PC-9 (cell line): ENCODE data around the gene ERRFI1. TPM values are rescaled to one million over a fixed set of nuclear protein-coding genes. Genes with fewer than 3 reads are reported as not detected.

Source experiments
- BruUV-seq: library from RNA; stranded (reverse); fragments of 400-500 nt; replicated peaks from 2 replicates; lab custom pipeline; 2021; lab: Mats Ljungman, UMichigan
- CTCF ChIA-PET: fragments of 300-600 bp; sonication (Branson Sonifier 250); formaldehyde crosslinking; loops from one replicate; lab custom pipeline; 2022; ENCODE audit warnings: antibody characterized with exemption; lab: Charles Lee
- POLR2A ChIA-PET: fragments of 300-600 bp; sonication (Branson Sonifier 250); formaldehyde crosslinking; loops from one replicate; lab custom pipeline; 2022; ENCODE audit warnings: antibody characterized with exemption; ENCODE audit not compliant: unreplicated experiment; lab: Charles Lee
- DNase-seq, 2 experiments: peaks; one replicate each; pipeline versions ENCODE4 v3.0.0 to v3.0.0-alpha.2; 2015 to 2022; ENCODE audit warnings: mixed read lengths in 1 of 2
- H2AFZ ChIP-seq: fragments of 200-600 bp; sonication (generic); 2 replicates; pipeline ENCODE4 v1.8.1; 2017; ENCODE audit warnings: antibody characterized with exemption
- H3F3A ChIP-seq: fragments of 200-600 bp; sonication (generic); 2 replicates; pipeline ENCODE4 v1.8.1; 2017; ENCODE audit warnings: antibody characterized with exemption, mild to moderate bottlenecking, low read depth; ENCODE audit not compliant: insufficient read depth
- H3K27ac ChIP-seq: fragments of 200-600 bp; sonication (generic); 2 replicates; pipeline ENCODE4 v1.6.1; 2016; ENCODE audit warnings: mixed run types
- H3K27me3 ChIP-seq: fragments of 200-600 bp; sonication (generic); 2 replicates; pipeline ENCODE4 v1.6.1; 2016; ENCODE audit warnings: low read depth, mixed run types; ENCODE audit not compliant: insufficient read depth
- H3K36me3 ChIP-seq: fragments of 200-600 bp; sonication (generic); 2 replicates; pipeline ENCODE4 v1.6.1; 2016; ENCODE audit warnings: low read depth, mixed run types
- H3K4me1 ChIP-seq: fragments of 200-600 bp; sonication (generic); replicated peaks from 2 replicates; pipeline ENCODE4 v1.6.1; 2016; ENCODE audit warnings: mixed run types; ENCODE audit not compliant: insufficient read depth
- H3K4me2 ChIP-seq: fragments of 200-600 bp; sonication (generic); 2 replicates; pipeline ENCODE4 v1.6.1; 2017; ENCODE audit warnings: mixed run types
- H3K4me3 ChIP-seq: fragments of 200-600 bp; sonication (generic); 2 replicates; pipeline ENCODE4 v1.6.1; 2016; ENCODE audit warnings: mixed run types
- H3K79me2 ChIP-seq: fragments of 200-600 bp; sonication (generic); 2 replicates; pipeline ENCODE4 v1.6.1; 2017; ENCODE audit warnings: low read depth, mixed run types
- H3K9me2 ChIP-seq: fragments of 200-600 bp; sonication (generic); 2 replicates; pipeline ENCODE4 v1.8.1; 2017; ENCODE audit warnings: mild to moderate bottlenecking; ENCODE audit not compliant: insufficient read depth
- H3K9me3 ChIP-seq: fragments of 200-600 bp; sonication (generic); 2 replicates; pipeline ENCODE4 v1.8.1; 2016; ENCODE audit warnings: low read depth; ENCODE audit not compliant: insufficient read depth
- H4K20me1 ChIP-seq: fragments of 200-600 bp; sonication (generic); 2 replicates; pipeline ENCODE4 v1.8.1; 2017; ENCODE audit not compliant: insufficient read depth
- EZH2 ChIP-seq: fragments of 200-600 bp; sonication (generic); IDR thresholded peaks from 2 replicates; pipeline ENCODE4 v1.8.0; 2017; ENCODE audit warnings: antibody characterized with exemption, low read depth
- intact Hi-C: fragments of 100-400 bp; cut with micrococcal nuclease; formaldehyde crosslinking; loops from one replicate; pipeline ENCODE4 v1.10.0; 2022; ENCODE audit not compliant: unreplicated experiment
- total RNA-seq: library from RNA; stranded (reverse); gene quantifications from 2 replicates; pipeline ENCODE4 v1.2.3, GENCODE V29; 2021
- TF ChIP-seq, protein P1 (sequence below): fragments of 200-600 bp; sonication (generic); conservative IDR thresholded peaks from 2 replicates; pipeline ENCODE4 v1.6.1; 2017; ENCODE audit warnings: mixed run types, antibody characterized with exemption, mild to moderate bottlenecking, moderate library complexity

ERRFI1 gene
- total RNA-seq, 1 experiment from 2014 or later, result 44.9 TPM

GRCh38 chr1:8027748-8028570 is 1.9 kb upstream of the ERRFI1 start:
- no peak overlapping the region for H2AFZ ChIP-seq
- CTCF ChIA-PET, result interaction anchor here (0.5 to 1.3 kb wide), 7 partner anchors 11 to 699 kb away, joined by 3 to 6 read pairs (median 3); no protein-coding TSS in a partner anchor
- H3K4me1 ChIP-seq, result peaks cover 30% of the 10 kb centered on the region
- H3K27ac ChIP-seq, result peak overlapping the region; percentile 98
- H4K20me1 ChIP-seq, result peaks cover 26% of the 10 kb centered on the region
- TF ChIP-seq, protein P1, sequence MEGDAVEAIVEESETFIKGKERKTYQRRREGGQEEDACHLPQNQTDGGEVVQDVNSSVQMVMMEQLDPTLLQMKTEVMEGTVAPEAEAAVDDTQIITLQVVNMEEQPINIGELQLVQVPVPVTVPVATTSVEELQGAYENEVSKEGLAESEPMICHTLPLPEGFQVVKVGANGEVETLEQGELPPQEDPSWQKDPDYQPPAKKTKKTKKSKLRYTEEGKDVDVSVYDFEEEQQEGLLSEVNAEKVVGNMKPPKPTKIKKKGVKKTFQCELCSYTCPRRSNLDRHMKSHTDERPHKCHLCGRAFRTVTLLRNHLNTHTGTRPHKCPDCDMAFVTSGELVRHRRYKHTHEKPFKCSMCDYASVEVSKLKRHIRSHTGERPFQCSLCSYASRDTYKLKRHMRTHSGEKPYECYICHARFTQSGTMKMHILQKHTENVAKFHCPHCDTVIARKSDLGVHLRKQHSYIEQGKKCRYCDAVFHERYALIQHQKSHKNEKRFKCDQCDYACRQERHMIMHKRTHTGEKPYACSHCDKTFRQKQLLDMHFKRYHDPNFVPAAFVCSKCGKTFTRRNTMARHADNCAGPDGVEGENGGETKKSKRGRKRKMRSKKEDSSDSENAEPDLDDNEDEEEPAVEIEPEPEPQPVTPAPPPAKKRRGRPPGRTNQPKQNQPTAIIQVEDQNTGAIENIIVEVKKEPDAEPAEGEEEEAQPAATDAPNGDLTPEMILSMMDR, result no peak
- TF ChIP-seq EZH2, result no peak
- H3K27me3 ChIP-seq, result no peaks in the 10 kb centered on the region
- TSS peak; percentile 67 for BruUV-seq
- H3K9me3 ChIP-seq, result no peaks in the 10 kb centered on the region
- peaks cover 43% of the 10 kb centered on the region for H3F3A ChIP-seq
- peak; percentile 37 to 90 for DNase-seq
- POLR2A ChIA-PET, result interaction anchor here (0.5 to 1.2 kb wide), 18 partner anchors 10 to 675 kb away, joined by 3 to 11 read pairs (median 5); partner anchors contain the start of gene PARK7
- peak overlapping the region; percentile 93 for H3K4me2 ChIP-seq
- H3K36me3 ChIP-seq, result peaks cover 24% of the 10 kb centered on the region
- H3K79me2 ChIP-seq, result peaks cover 52% of the 10 kb centered on the region
- intact Hi-C loops, result loop anchor here (1.0 to 5.0 kb wide), 9 partner anchors 11 to 315 kb away; no protein-coding TSS in a partner anchor
- H3K9me2 ChIP-seq, result no peaks in the 10 kb centered on the region
- H3K4me3 ChIP-seq, result peak overlapping the region; percentile 71

DNA sequence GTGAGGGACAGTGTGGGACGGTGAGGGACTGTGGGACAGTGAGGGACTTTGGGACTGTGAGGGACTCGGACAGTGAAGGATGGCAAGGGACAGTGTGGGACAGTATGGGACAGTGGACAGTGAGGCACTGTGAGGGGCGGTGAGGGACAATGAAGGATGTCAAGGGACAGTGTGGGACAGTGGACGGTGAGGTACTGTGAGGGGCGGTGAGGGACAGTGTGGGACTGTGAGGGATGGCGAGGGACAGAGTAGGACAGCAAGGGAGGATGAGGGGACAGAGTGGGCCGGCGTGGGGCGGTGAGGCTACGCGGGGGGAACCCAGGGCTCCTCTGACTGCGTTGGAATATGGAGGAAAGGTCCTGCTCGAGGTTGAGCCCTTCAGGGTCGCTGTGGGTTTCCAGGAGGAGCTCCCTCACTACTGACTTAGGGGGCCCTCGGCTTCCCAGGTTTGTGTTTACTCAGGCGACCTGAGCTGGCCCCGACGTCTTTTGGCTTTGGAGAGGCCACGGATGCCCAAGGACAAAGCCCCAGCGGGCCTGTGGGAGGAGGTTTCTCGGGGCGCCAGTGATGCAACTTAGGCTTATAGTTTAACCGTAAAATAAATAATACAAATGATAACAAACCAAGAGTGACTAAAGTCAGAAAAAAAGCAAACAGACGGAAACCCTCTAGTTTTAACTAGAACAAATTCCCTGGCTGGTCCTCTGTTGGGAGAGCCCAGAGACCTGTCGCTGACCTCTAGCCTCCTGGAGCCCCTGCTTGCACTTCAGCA is 1.1 kb upstream of the ERRFI1 start:
- peak overlapping the region; percentile 93 for H3K4me2 ChIP-seq
- POLR2A ChIA-PET, result interaction anchor here (0.7 kb wide), 1 partner anchor 69 kb away, joined by 3 read pairs; no protein-coding TSS in a partner anchor
- H3K27me3 ChIP-seq, result no peaks in the 10 kb centered on the region
- no peaks in the 10 kb centered on the region for H3K9me2 ChIP-seq
- H3K36me3 ChIP-seq, result peaks cover 32% of the 10 kb centered on the region
- peak overlapping the region; percentile 98 for H3K27ac ChIP-seq
- H3K4me1 ChIP-seq, result peaks cover 27% of the 10 kb centered on the region
- no peak for TF ChIP-seq EZH2
- TF ChIP-seq, protein P1, result no peak
- H4K20me1 ChIP-seq, result peaks cover 34% of the 10 kb centered on the region
- no peak overlapping the region for H2AFZ ChIP-seq
- H3K79me2 ChIP-seq, result peaks cover 60% of the 10 kb centered on the region
- H3F3A ChIP-seq, result peaks cover 51% of the 10 kb centered on the region
- CTCF ChIA-PET, result no interaction called here
- DNase-seq, result no peak
- H3K4me3 ChIP-seq, result peak overlapping the region; percentile 71
- BruUV-seq, result no TSS peak
- H3K9me3 ChIP-seq, result no peaks in the 10 kb centered on the region
- intact Hi-C loops, result loop anchor here (2.0 to 5.0 kb wide), 2 partner anchors 44 to 50 kb away; no protein-coding TSS in a partner anchor

DNA sequence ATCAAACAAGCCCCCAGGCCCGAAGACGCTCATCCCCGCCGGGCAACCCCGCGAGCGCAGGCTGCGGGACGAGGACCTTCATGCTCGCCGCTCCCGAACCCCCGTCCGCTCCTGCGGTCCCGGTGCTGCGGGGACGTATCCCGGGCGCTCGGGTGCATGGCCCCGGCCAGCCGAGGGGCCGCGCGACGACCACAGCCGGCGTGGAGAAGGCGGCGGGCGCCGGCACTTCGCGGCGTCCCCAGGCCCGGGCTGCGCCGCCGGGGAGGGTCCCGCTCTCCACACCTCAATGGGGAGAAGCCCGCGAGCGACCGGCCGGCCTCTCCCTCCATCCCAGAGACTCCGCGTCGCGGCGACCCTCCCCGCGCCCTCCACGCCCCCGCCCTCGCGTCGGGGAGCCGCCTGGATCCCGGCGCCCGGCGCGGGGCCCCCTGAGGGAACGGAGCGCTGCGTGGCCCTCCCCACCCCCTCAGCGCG is 401 bp downstream of the ERRFI1 start:
- intact Hi-C loops, result loop anchor here (2.0 to 5.0 kb wide), 2 partner anchors 43 to 52 kb away; no protein-coding TSS in a partner anchor

More for the DNA sequence above, 401 bp downstream of the ERRFI1 start:
- CTCF ChIA-PET, result no interaction called here
- no peaks in the 10 kb centered on the region for H3K27me3 ChIP-seq
- TF ChIP-seq, protein P1, result no peak
- TF ChIP-seq EZH2, result no peak
- H3K4me3 ChIP-seq, result peak overlapping the region; percentile 91
- peaks cover 65% of the 10 kb centered on the region for H3F3A ChIP-seq
- no peak overlapping the region for H2AFZ ChIP-seq
- H3K4me1 ChIP-seq, result peaks cover 31% of the 10 kb centered on the region
- H3K27ac ChIP-seq, result peak overlapping the region; percentile 90
- H3K4me2 ChIP-seq, result peak overlapping the region; percentile 91
- H4K20me1 ChIP-seq, result peaks cover 49% of the 10 kb centered on the region
- no peak for DNase-seq
- peaks cover 74% of the 10 kb centered on the region for H3K79me2 ChIP-seq
- H3K9me2 ChIP-seq, result no peaks in the 10 kb centered on the region
- POLR2A ChIA-PET, result interaction anchor here (0.6 kb wide), 1 partner anchor 69 kb away, joined by 3 read pairs; no protein-coding TSS in a partner anchor
- no TSS peak for BruUV-seq
- peaks cover 47% of the 10 kb centered on the region for H3K36me3 ChIP-seq
- H3K9me3 ChIP-seq, result no peaks in the 10 kb centered on the region
